GM23338 (cell line): ENCODE results near the gene DCLK1. TPM values are rescaled to one million over a fixed set of nuclear protein-coding genes. Genes with fewer than 3 reads are reported as not detected.

Source experiments
- ATAC-seq: fragments of 200-7000 bp; cut with Tn5 transposase; 3 replicates; pipeline ENCODE4 v1.9.1; 2020
- DNase-seq: peaks from one replicate; pipeline ENCODE4 v3.0.0-alpha.2; 2015; ENCODE audit warnings: low spot score
- H2AFZ ChIP-seq: fragments of 200-600 bp; sonication (generic); 2 replicates; pipeline ENCODE4 v1.8.0; 2016; ENCODE audit warnings: antibody characterized with exemption, mild to moderate bottlenecking, moderate library complexity
- H3F3A ChIP-seq: fragments of 200-600 bp; sonication (generic); replicated peaks from 2 replicates; pipeline ENCODE4 v1.8.0; 2017; ENCODE audit warnings: antibody characterized with exemption, mixed run types, low read depth
- H3K27ac ChIP-seq: fragments of 200-600 bp; sonication (generic); 2 replicates; pipeline ENCODE4 v1.6.1; 2016; ENCODE audit warnings: low read depth
- H3K27me3 ChIP-seq: fragments of 200-600 bp; sonication (generic); 2 replicates; pipeline ENCODE4 v1.8.0; 2016; ENCODE audit warnings: mild to moderate bottlenecking, mixed run types, moderate library complexity; ENCODE audit not compliant: insufficient read depth
- H3K36me3 ChIP-seq: fragments of 200-600 bp; sonication (generic); 2 replicates; pipeline ENCODE4 v1.8.0; 2016; ENCODE audit warnings: mild to moderate bottlenecking; ENCODE audit not compliant: insufficient read depth
- H3K4me1 ChIP-seq: fragments of 200-600 bp; sonication (generic); 2 replicates; pipeline ENCODE4 v1.8.0; 2016; ENCODE audit warnings: mild to moderate bottlenecking, moderate library complexity; ENCODE audit not compliant: insufficient read depth
- H3K4me2 ChIP-seq: fragments of 200-600 bp; sonication (generic); 2 replicates; pipeline ENCODE4 v1.7.1; 2017; ENCODE audit warnings: mixed run types
- H3K4me3 ChIP-seq: fragments of 200-600 bp; sonication (generic); 2 replicates; pipeline ENCODE4 v1.6.1; 2016; ENCODE audit warnings: mixed run types
- H3K79me2 ChIP-seq: fragments of 200-600 bp; sonication (generic); replicated peaks from 2 replicates; pipeline ENCODE4 v1.8.0; 2017; ENCODE audit warnings: mild to moderate bottlenecking; ENCODE audit not compliant: insufficient read depth
- H3K9me2 ChIP-seq: fragments of 200-600 bp; sonication (generic); 2 replicates; pipeline ENCODE4 v1.8.0; 2017; ENCODE audit not compliant: insufficient read depth
- H4K20me1 ChIP-seq: fragments of 200-600 bp; sonication (generic); replicated peaks from 2 replicates; pipeline ENCODE4 v1.8.0; 2017; ENCODE audit warnings: mild to moderate bottlenecking; ENCODE audit not compliant: insufficient read depth
- H3K27ac Mint-ChIP-seq: 2 replicates; pipeline ENCODE4 v1.8.0; 2020; ENCODE audit warnings: inconsistent platforms, mild to moderate bottlenecking, moderate library complexity, mixed read lengths
- H3K27me3 Mint-ChIP-seq: 3 replicates; pipeline ENCODE4 v1.8.0; 2022; ENCODE audit warnings: low read depth, mild to moderate bottlenecking, moderate library complexity, mixed read lengths, inconsistent platforms; ENCODE audit not compliant: insufficient read depth, poor library complexity
- H3K36me3 Mint-ChIP-seq: 3 replicates; pipeline ENCODE4 v1.8.0; 2021; ENCODE audit warnings: low read depth, mild to moderate bottlenecking, inconsistent platforms, moderate library complexity, mixed read lengths
- H3K4me1 Mint-ChIP-seq: 3 replicates; pipeline ENCODE4 v1.8.0; 2020; ENCODE audit warnings: mild to moderate bottlenecking, inconsistent platforms, mixed read lengths
- H3K4me3 Mint-ChIP-seq: 3 replicates; pipeline ENCODE4 v1.8.0; 2021; ENCODE audit warnings: moderate library complexity, mild to moderate bottlenecking, inconsistent platforms, mixed read lengths
- H3K9me3 Mint-ChIP-seq: 3 replicates; pipeline ENCODE4 v1.8.0; 2020; ENCODE audit warnings: moderate library complexity, mild to moderate bottlenecking, inconsistent platforms, mixed read lengths
- CREB1 ChIP-seq: fragments of 250-450 bp; sonication (Bioruptor Pico); IDR thresholded peaks from 2 replicates; pipeline ENCODE4 v1.5.0; 2020; ENCODE audit warnings: low read depth, mild to moderate bottlenecking, moderate library complexity
- CTCF ChIP-seq, 2 experiments: fragments of 200-600 bp in 1 of 2; sonication (generic) in 1 of 2; conservative IDR thresholded peaks; 2 replicates each; pipeline versions ENCODE4 v1.5.1 to v1.6.1; 2016 to 2017; ENCODE audit warnings: antibody characterized with exemption in 2 of 2, low read depth in 2 of 2, mild to moderate bottlenecking in 2 of 2, moderate library complexity in 1 of 2
- EZH2 ChIP-seq: fragments of 200-600 bp; sonication (generic); IDR thresholded peaks from one replicate; pipeline ENCODE4 v1.8.0; 2017; ENCODE audit warnings: antibody characterized with exemption, mild to moderate bottlenecking, low read depth; ENCODE audit not compliant: unreplicated experiment
- EZH2phosphoT487 ChIP-seq: fragments of 200-600 bp; sonication (generic); IDR thresholded peaks from one replicate; pipeline ENCODE4 v1.8.1; 2018; ENCODE audit warnings: antibody characterized with exemption; ENCODE audit not compliant: unreplicated experiment
- NANOG ChIP-seq: IDR thresholded peaks from 2 replicates; pipeline ENCODE4 v1.6.1; 2016; ENCODE audit warnings: antibody characterized with exemption, borderline replicate concordance
- POLR2AphosphoS5 ChIP-seq: IDR thresholded peaks from 2 replicates; pipeline ENCODE4 v1.6.1; 2016; ENCODE audit warnings: antibody characterized with exemption, low read depth
- STAT1 ChIP-seq: IDR thresholded peaks from one replicate; pipeline ENCODE4 v1.6.1; 2016; ENCODE audit warnings: antibody characterized with exemption; ENCODE audit not compliant: unreplicated experiment
- ZNF331 ChIP-seq: fragments of 250-450 bp; sonication (Bioruptor Pico); IDR thresholded peaks from 2 replicates; pipeline ENCODE4 v1.5.0; 2020; ENCODE audit warnings: low read depth, mild to moderate bottlenecking, moderate library complexity
- ZNF462 ChIP-seq: fragments of 250-450 bp; sonication (Bioruptor Pico); IDR thresholded peaks from 2 replicates; pipeline ENCODE4 v1.5.0; 2020; ENCODE audit warnings: mild to moderate bottlenecking, moderate library complexity
- polyA plus RNA-seq: library from polyadenylated mRNA; unstranded; fragments of >200 nt; fragmentation: Nextera tagmentation; extraction: Ambion mirVana; gene quantifications from 2 replicates; pipeline ENCODE4 v1.2.1, GENCODE V29; 2016
- total RNA-seq: library from RNA; depleted of rRNA; stranded (reverse); fragments of >200 nt; shearing (Covaris generic); gene quantifications from 2 replicates; pipeline ENCODE4 v1.2.3, GENCODE V29; 2014

DCLK1 gene
- total and polyA plus RNA-seq, 2 experiments from 2014 or later: 13.1 to 57.7 TPM

GRCh38 chr13:36068991-36069390 lies 62.2 kb downstream of the DCLK1 start:
- peaks cover 4% of the 10 kb centered on the region; the same call in 1 of the 3 replicates for H3K9me3 Mint-ChIP-seq
- H3K4me1 Mint-ChIP-seq: peaks cover 17% of the 10 kb centered on the region
- TF ChIP-seq NANOG (no peak), CTCF (conservative IDR thresholded peaks at IDR 0.05; ENCODE audit: low read depth in 2 of 2) (no peak), CREB1 (CRISPR knock-in tag) (no peak), EZH2phosphoT487 (no peak), POLR2AphosphoS5 (no peak)
- no peak overlapping the region for H2AFZ ChIP-seq
- H3K36me3 ChIP-seq: no peaks in the 10 kb centered on the region
- no peak overlapping the region for H3K4me3 Mint-ChIP-seq
- H3K4me2 ChIP-seq: no peak overlapping the region
- no peak overlapping the region for H3K4me3 ChIP-seq
- H3K4me1 ChIP-seq: peaks cover 23% of the 10 kb centered on the region
- no peaks in the 10 kb centered on the region for H4K20me1 ChIP-seq
- H3K27me3 ChIP-seq: no peaks in the 10 kb centered on the region
- H3K79me2 ChIP-seq: no peaks in the 10 kb centered on the region
- H3K9me2 ChIP-seq: peaks cover 2% of the 10 kb centered on the region; the same call in 1 of the 2 replicates
- H3K27ac ChIP-seq: 0 out of 2 replicates have a peak overlapping the region, but pooled peaks have one; percentile 7
- H3K27me3 Mint-ChIP-seq: peaks cover 2% of the 10 kb centered on the region
- no peak overlapping the region for H3K27ac Mint-ChIP-seq
- DNase-seq (no peak), ATAC-seq (no peak)
- H3F3A ChIP-seq: no peaks in the 10 kb centered on the region
- H3K36me3 Mint-ChIP-seq: peaks cover 4% of the 10 kb centered on the region; the same call in 2 of the 3 replicates

- H3K4me1 ChIP-seq: peaks cover 23% of the 10 kb centered on the region
- no peaks in the 10 kb centered on the region for H4K20me1 ChIP-seq
- H3K27me3 ChIP-seq: no peaks in the 10 kb centered on the region
- DNase-seq (no peak), ATAC-seq (no peak)
- Mint-ChIP-seq H3K27ac (no peak overlapping the region; the same call in 1 of the 2 replicates), H3K36me3 (peaks cover 4% of the 10 kb centered on the region; the same call in 2 of the 3 replicates), H3K9me3 (peaks cover 4% of the 10 kb centered on the region; the same call in 1 of the 3 replicates), H3K27me3 (peaks cover 2% of the 10 kb centered on the region), H3K4me1 (peaks cover 17% of the 10 kb centered on the region), H3K4me3 (no peak overlapping the region)
- no peaks in the 10 kb centered on the region for H3K36me3 ChIP-seq
- no peaks in the 10 kb centered on the region for H3F3A ChIP-seq
- H3K9me2 ChIP-seq: peaks cover 2% of the 10 kb centered on the region; the same call in 1 of the 2 replicates
- H3K27ac ChIP-seq: 0 out of 2 replicates have a peak overlapping the region, but pooled peaks have one; percentile 7
- no peak overlapping the region for H3K4me2 ChIP-seq
- no peaks in the 10 kb centered on the region for H3K79me2 ChIP-seq
- H2AFZ ChIP-seq: no peak overlapping the region
- H3K4me3 ChIP-seq: no peak overlapping the region
- no peak for TF ChIP-seq EZH2
- no peak for TF ChIP-seq NANOG
- no peak for TF ChIP-seq POLR2AphosphoS5
- TF ChIP-seq ZNF331: no peak
- TF ChIP-seq CTCF (conservative IDR thresholded peaks at IDR 0.05; ENCODE audit: low read depth in 2 of 2): no peak
- TF ChIP-seq ZNF462: no peak
- no peak for TF ChIP-seq STAT1
Observed at GRCh38 chr13:36068566-36068965, 62.6 kb downstream of the DCLK1 start.
